DND-41 (cell line): ENCODE data around the gene LRRTM4.

ENCODE experiments used
- CTCF ChIP-seq: IDR thresholded peaks from 2 replicates; pipeline ENCODE4 v1.5.1; 2012; ENCODE audit warnings: borderline replicate concordance, low read length, moderate library complexity, mild to moderate bottlenecking; ENCODE audit not compliant: poor library complexity, severe bottlenecking; ENCODE audit errors: extremely low read depth
- EZH2 ChIP-seq: IDR thresholded peaks from 3 replicates; pipeline ENCODE4 v1.6.1; 2012; ENCODE audit warnings: borderline replicate concordance, low read depth, mild to moderate bottlenecking, moderate library complexity, low read length, inconsistent platforms; ENCODE audit not compliant: severe bottlenecking

- no peak for TF ChIP-seq CTCF
- no peak for TF ChIP-seq EZH2
Measured at GRCh38 chr2:76977846-76978727, 544.1 kb downstream of the LRRTM4 start.
